ENCODE measurements around the gene KCND1. TPM values are rescaled to one million over a fixed set of nuclear protein-coding genes. Genes with fewer than 3 reads are reported as not detected.

The KCND1 gene
- polyA plus RNA-seq, 3 donors: 4.9 TPM; not detected in 2

DNA sequence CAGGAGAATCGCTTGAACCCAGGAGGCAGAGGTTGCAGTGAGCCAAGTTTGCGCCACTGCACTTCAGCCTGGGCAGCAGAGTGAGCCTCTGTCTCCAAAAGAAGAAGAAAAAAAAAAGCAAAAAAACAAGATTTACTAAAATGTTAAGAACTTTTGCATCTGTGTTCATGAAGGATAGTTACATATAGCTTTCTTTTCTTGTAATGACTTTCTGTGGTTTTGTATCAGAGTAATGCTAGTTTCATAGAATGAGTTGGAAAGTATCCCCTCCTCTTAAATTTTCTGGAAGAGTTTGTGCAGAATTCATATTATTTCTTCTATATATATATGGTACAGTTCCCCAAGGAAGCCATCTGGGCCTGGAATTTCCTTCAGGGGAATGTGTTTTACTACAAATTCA lies 47.4 kb upstream of the KCND1 start:
- no peaks in the 10 kb centered on the region for H3K9me3 ChIP-seq (replicated peaks in 1 of 2; ENCODE audit: control insufficient read depth in 1 of 2, insufficient read depth in 1 of 2, low read length in 2 of 2)
- no peak overlapping the region for H3K4me3 ChIP-seq (replicated peaks in 1 of 3; ENCODE audit: low read depth in 2 of 3, low read length in 3 of 3)
- no peaks in the 10 kb centered on the region for H3K36me3 ChIP-seq (replicated peaks in 1 of 2; ENCODE audit: control insufficient read depth in 1 of 2, insufficient read depth in 2 of 2, low read length in 2 of 2)
- H3K9ac ChIP-seq (ENCODE audit: insufficient read depth, low read length, poor library complexity, severe bottlenecking): no peak overlapping the region
- H3K4me1 ChIP-seq (ENCODE audit: control insufficient read depth in 1 of 2, insufficient read depth in 2 of 2, low read length in 2 of 2): peaks cover 11 to 15% of the 10 kb centered on the region in 2 donors
- intact Hi-C loops (cut with micrococcal nuclease): no loop called here
- H3K4me3 Mint-ChIP-seq: no peak overlapping the region
- no CpG with 5 or more reads among the region's 2 CpGs for WGBS (ENCODE audit: insufficient coverage)
- no peaks in the 10 kb centered on the region for H3K36me3 Mint-ChIP-seq
- H4K20me1 ChIP-seq (ENCODE audit: insufficient read depth, low read length): no peaks in the 10 kb centered on the region
- H3K27ac ChIP-seq (ENCODE audit: low read depth in 1 of 2, low read length in 2 of 2): no peak overlapping the region
- TF ChIP-seq, protein P1, sequence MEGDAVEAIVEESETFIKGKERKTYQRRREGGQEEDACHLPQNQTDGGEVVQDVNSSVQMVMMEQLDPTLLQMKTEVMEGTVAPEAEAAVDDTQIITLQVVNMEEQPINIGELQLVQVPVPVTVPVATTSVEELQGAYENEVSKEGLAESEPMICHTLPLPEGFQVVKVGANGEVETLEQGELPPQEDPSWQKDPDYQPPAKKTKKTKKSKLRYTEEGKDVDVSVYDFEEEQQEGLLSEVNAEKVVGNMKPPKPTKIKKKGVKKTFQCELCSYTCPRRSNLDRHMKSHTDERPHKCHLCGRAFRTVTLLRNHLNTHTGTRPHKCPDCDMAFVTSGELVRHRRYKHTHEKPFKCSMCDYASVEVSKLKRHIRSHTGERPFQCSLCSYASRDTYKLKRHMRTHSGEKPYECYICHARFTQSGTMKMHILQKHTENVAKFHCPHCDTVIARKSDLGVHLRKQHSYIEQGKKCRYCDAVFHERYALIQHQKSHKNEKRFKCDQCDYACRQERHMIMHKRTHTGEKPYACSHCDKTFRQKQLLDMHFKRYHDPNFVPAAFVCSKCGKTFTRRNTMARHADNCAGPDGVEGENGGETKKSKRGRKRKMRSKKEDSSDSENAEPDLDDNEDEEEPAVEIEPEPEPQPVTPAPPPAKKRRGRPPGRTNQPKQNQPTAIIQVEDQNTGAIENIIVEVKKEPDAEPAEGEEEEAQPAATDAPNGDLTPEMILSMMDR (IDR thresholded peaks at IDR 0.05): no peak
- H3K27me3 Mint-ChIP-seq (ENCODE audit: low read depth in 3 of 3): peaks cover 0 to 3% (median 0%) of the 10 kb centered on the region in 3 donors
- no peak for DNase-seq
- peaks cover 11% of the 10 kb centered on the region for H3K4me1 Mint-ChIP-seq
- H3K27ac Mint-ChIP-seq: no peak overlapping the region
- peaks cover 0 to 12% (median 0%) of the 10 kb centered on the region in 7 donors for H3K9me3 Mint-ChIP-seq
- no peaks in the 10 kb centered on the region for H3K79me2 ChIP-seq (ENCODE audit: insufficient read depth, low read length)
- H2AFZ ChIP-seq (ENCODE audit: insufficient read depth, low read depth, low read length, poor library complexity, severe bottlenecking): no peak overlapping the region
- H3K4me2 ChIP-seq (replicated peaks; ENCODE audit: extremely low read depth, low read length, poor library complexity, severe bottlenecking): no peak overlapping the region
- H3K27me3 ChIP-seq (ENCODE audit: control insufficient read depth in 2 of 2, insufficient read depth in 2 of 2, low read length in 2 of 2): no peaks in the 10 kb centered on the region

DNA sequence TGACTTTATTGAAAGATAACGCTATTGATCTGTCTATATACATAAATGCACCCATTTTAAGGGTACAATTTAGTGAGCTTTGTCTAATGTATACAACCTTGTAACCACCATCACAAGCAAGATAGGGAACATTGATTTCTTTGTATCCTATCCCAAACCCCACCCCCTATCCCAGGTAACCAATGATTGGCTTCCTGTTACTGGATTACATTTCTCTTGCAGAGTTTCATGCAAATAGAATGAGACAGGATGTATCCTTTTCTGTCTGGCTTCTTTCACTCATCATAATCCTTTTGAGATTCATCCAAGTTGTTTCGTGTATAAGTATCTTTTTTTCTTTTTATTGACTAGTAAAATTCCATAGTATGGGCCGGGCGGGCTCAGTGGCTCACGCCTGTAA lies 32.1 kb upstream of the KCND1 start:
- Mint-ChIP-seq H3K9me3 (peaks cover 0 to 12% (median 1%) of the 10 kb centered on the region in 7 donors), H3K27me3 (ENCODE audit: low read depth in 3 of 3) (no peaks in the 10 kb centered on the region), H3K36me3 (peaks cover 3 to 11% of the 10 kb centered on the region in 2 donors), H3K4me1 (peaks cover 16% of the 10 kb centered on the region), H3K4me3 (no peak overlapping the region), H3K27ac (peak overlapping the region in 1 of 7 donors; percentile 57)
- no peaks in the 10 kb centered on the region for H3K27me3 ChIP-seq (ENCODE audit: control insufficient read depth in 2 of 2, insufficient read depth in 2 of 2, low read length in 2 of 2)
- WGBS (ENCODE audit: insufficient coverage): no CpG with 5 or more reads among the region's 5 CpGs
- no peak overlapping the region for H2AFZ ChIP-seq (ENCODE audit: insufficient read depth, low read depth, low read length, poor library complexity, severe bottlenecking)
- no peak for DNase-seq
- peaks cover 0 to 8% of the 10 kb centered on the region in 2 donors for H3K9me3 ChIP-seq (replicated peaks in 1 of 2; ENCODE audit: control insufficient read depth in 1 of 2, insufficient read depth in 1 of 2, low read length in 2 of 2)
- no peaks in the 10 kb centered on the region for H4K20me1 ChIP-seq (ENCODE audit: insufficient read depth, low read length)
- H3K9ac ChIP-seq (ENCODE audit: insufficient read depth, low read length, poor library complexity, severe bottlenecking): no peak overlapping the region
- peaks cover 31% of the 10 kb centered on the region for H3K79me2 ChIP-seq (ENCODE audit: insufficient read depth, low read length)
- H3K4me1 ChIP-seq (ENCODE audit: control insufficient read depth in 1 of 2, insufficient read depth in 2 of 2, low read length in 2 of 2): peaks cover 13% of the 10 kb centered on the region in 2 donors
- no peak overlapping the region for H3K4me2 ChIP-seq (replicated peaks; ENCODE audit: extremely low read depth, low read length, poor library complexity, severe bottlenecking)
- TF ChIP-seq, protein P1 (IDR thresholded peaks at IDR 0.05): no peak
- intact Hi-C loops (cut with micrococcal nuclease): loop anchor here (2.0 to 5.0 kb wide), 2 partner anchors 39 to 71 kb away; partner anchors contain the start of genes TFE3 (in 2 of the 2) and PRAF2 (in 1 of the 2)
- peaks cover 2 to 12% of the 10 kb centered on the region in 2 donors for H3K36me3 ChIP-seq (replicated peaks in 1 of 2; ENCODE audit: control insufficient read depth in 1 of 2, insufficient read depth in 2 of 2, low read length in 2 of 2)
- no peak overlapping the region for H3K4me3 ChIP-seq (replicated peaks in 1 of 3; ENCODE audit: low read depth in 2 of 3, low read length in 3 of 3)
- no peak overlapping the region for H3K27ac ChIP-seq (ENCODE audit: low read depth in 1 of 2, low read length in 2 of 2)
